SH-SY5Y (cell line): ENCODE data around the gene DNAAF8.

Experiments used
- GATA2 ChIP-seq: IDR thresholded peaks from 2 replicates; pipeline ENCODE4 v1.6.1; 2011; ENCODE audit warnings: mild to moderate bottlenecking, low read depth, low read length
- GATA3 ChIP-seq: IDR thresholded peaks from 2 replicates; pipeline ENCODE4 v1.6.1; 2011; ENCODE audit warnings: low read depth, mild to moderate bottlenecking, low read length, moderate library complexity

DNA sequence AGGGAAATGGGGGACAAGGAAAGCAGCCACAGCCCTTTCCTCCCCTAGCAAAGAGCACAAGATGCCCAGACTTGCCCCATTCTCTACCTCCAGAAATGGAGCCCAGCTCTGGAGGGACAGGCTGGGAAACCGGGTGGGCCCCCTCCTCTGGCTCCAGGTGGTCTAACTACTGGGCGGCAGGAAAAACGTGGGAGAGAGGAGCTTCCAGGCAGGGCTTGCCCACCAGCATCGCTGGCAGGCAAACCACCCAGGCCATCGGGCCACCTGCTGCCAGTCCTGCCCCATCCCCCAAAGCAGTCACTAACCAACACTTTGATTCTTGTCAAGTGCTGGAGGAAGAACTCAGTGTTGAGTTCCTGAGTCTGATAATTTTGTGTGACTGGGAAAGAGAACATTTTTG lies 15.9 kb upstream of the DNAAF8 start:
- TF ChIP-seq GATA3 = no peak
- TF ChIP-seq GATA2 = no peak
